Fibroblast of skin of left biceps (primary cell): Measurements from ENCODE around the gene NANOGP8.
"Not testable (repeated sequence)": the region's sequence is repeated elsewhere in the genome, so short reads cannot be mapped to it uniquely, and the experiment has no call there.

Experiments
- DNase-seq, 2 experiments: peaks; one replicate each; pipeline ENCODE4 v3.0.0-alpha.2; 2013; ENCODE audit warnings: low read depth in 2 of 2

NANOGP8 gene, protein sequence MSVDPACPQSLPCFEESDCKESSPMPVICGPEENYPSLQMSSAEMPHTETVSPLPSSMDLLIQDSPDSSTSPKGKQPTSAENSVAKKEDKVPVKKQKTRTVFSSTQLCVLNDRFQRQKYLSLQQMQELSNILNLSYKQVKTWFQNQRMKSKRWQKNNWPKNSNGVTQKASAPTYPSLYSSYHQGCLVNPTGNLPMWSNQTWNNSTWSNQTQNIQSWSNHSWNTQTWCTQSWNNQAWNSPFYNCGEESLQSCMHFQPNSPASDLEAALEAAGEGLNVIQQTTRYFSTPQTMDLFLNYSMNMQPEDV

DNA sequence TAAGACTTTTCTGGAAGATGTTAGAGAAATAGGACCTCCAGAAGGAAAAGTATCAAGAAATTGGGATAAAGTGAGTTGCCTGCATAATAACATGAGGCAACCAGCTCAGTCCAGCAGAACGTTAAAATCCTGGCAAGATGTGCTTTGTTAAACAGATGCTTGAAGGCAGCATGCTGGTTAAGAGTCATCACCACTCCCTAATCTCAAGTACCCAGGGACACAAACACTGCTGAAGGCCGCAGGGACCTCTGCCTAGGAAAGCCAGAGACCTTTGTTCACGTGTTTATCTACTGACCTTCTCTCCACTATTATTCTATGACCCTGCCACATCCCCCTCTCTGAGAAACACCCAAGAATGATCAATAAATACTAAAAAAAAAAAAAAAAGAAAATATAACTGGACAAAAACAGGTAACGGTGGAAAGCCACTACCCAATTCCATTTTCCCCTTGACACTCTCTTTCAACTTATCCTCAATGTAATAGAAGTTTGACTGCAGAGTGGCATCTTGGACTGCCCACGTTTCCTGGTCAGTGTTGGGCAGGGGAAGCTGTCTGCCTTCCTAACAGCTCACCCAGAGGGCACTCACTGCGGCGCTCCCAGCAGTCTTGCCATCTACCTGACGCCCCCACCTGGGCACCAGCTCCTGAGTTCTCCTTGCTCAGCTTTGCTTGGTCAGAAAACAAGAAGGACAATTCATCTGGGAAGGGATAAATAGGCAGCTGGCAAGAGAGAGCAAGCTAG lies at the start of gene NANOGP8:
NANOGP8 (minus strand) TSS at position 120 of the 744 bp plus-strand sequence. CDS start 185 bp downstream, outside the sequence.
- not testable (repeated sequence) for DNase-seq

DNA sequence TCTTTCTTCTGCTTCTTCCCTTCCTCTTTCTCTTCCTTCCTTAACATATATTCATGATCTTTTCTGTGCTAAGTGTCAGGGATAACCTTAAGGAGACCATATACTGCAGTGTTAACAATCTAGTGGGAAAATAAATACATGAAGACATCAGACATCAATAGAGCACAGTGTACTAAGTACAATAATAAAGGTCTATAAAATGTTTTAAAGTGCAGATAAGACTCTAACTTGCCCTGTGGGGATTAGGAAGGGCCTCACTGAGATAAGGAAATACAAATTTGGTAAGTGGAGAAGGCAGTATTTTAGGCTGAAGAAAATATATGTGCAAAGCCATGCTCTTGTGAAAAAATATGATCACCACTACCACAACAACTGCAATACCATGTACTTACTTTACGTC lies 49.2 kb upstream of the NANOGP8 start:
- no peak for DNase-seq

DNA sequence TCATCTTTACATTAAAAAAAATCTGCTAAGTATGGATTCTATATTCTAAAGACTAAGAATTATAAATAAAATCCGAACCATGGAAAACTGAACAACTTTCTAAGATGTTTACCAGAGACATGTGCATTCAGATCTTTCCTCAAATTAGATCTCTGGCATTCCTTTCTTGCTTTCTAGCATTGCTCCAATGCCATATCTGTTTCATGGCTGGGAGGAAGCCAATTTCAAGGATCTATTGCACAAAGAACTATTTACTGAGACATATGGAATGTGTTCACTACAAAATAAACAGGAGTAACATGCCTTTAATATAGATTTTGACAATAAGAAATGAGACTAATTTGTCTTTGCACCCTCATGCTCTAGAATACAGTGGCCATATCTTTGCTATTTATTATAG lies 45.1 kb upstream of the NANOGP8 start:
- DNase-seq: peak; percentile 39 to 40

- DNase-seq: no peak
Measured at GRCh38 chr15:35129361-35129760, 44.3 kb upstream of the NANOGP8 start.

- no peak for DNase-seq
Measured at GRCh38 chr15:35127717-35128116, 42.6 kb upstream of the NANOGP8 start.

DNA sequence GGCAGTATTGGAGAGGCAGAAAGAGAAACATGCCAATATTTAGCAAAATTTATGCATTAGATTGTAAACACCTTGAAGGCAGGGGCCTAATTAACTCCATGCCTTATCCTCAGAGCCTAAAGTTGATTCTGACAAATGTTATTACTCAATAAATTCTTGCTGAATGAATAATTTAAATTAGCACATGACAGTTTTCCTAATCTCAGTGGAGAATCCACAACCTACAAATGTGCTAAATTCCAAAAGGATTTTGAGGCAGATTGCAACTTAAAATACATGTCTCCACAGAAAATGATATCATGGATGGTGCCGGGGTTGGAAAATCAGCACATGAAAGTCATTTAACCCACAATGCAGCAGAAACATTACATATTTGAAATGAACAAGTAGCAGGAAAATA lies 41.1 kb upstream of the NANOGP8 start:
- DNase-seq: no peak

GRCh38 chr15:35123743-35124142 lies 38.6 kb upstream of the NANOGP8 start:
- no peak for DNase-seq

- no peak for DNase-seq
Measured at GRCh38 chr15:35121611-35122359, 36.7 kb upstream of the NANOGP8 start.

- DNase-seq: no peak
Measured at GRCh38 chr15:35120173-35120572, 35.1 kb upstream of the NANOGP8 start.

- no peak for DNase-seq
Measured at GRCh38 chr15:35118960-35119359, 33.9 kb upstream of the NANOGP8 start.

- DNase-seq: peak; percentile 48 to 56
Measured at GRCh38 chr15:35117543-35118265, 32.6 kb upstream of the NANOGP8 start.

- DNase-seq: no peak
Measured at GRCh38 chr15:35115155-35115725, 30.1 kb upstream of the NANOGP8 start.

- no peak for DNase-seq
Measured at GRCh38 chr15:35112346-35112745, 27.3 kb upstream of the NANOGP8 start.

DNA sequence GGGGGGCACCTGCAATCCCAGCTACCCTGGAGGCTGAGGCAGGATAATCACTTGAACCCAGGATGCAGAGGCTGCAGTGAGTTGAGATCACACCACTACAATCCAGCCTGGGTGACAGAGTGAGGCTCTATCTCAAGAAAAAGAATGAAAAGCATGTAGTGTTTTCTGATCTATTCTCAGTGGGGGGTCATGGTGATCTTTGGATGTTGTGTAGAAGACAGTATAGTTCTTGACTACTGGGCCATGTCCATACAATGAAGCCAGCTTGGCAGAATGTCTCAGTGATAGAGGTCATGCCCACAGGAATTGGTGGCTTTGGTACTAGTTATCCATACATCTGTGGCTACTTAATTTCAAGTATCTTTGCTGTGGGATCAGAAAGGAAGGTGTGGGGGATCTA lies 26.8 kb upstream of the NANOGP8 start:
- no peak for DNase-seq

DNA sequence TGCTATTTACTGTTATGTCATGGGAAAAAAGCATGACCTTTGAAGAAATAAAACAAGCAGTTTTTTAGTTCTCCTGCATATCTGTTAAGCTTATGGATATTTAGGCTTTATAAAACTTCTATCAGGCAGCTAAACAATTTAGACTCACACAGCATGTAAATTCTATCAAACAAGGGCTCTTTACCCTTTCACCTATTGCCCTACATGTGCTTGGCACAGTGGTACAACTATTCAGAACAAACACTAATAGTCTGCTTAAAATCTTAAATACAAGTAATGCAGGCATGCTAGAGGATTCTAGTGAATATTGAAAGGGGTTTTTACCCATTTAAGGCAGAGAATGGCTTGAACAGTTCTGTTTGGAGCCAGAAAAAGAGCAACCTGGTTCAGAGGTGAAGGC lies 23.4 kb upstream of the NANOGP8 start:
- DNase-seq: no peak

GRCh38 chr15:35107561-35107960 lies 22.5 kb upstream of the NANOGP8 start:
- DNase-seq: no peak

- no peak for DNase-seq
Measured at GRCh38 chr15:35107122-35107521, 22.0 kb upstream of the NANOGP8 start.

DNA sequence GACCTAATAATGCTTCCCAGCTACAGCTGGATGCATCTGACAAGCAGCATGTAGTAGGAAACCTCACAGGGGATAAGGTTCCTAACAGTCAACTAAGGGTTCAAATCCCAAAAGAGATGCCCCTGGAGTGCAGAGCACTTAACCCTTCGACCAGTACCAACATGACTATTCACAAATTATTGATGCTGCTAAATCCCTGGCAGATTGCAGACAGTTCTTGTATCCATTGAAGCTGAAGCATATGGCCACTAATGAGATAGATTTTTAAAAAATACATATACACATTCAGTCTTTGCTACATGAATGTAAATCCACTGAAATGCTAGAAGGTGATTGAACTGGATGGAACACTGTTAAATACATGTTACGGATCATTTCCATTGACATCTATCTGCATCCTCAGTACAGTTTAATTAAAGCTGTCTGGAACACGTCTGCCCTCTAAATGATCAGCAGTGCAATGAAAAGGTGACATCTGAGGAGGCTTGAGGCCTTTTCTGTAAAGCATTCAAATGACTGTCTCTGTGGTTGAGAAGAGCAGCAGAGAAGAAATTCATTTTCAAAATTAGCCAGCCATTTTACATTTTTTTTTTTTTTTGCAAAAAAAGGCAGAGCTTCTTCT lies 19.5 kb upstream of the NANOGP8 start:
- no peak for DNase-seq

GRCh38 chr15:35102186-35102585 lies 17.1 kb upstream of the NANOGP8 start:
- no peak for DNase-seq

DNA sequence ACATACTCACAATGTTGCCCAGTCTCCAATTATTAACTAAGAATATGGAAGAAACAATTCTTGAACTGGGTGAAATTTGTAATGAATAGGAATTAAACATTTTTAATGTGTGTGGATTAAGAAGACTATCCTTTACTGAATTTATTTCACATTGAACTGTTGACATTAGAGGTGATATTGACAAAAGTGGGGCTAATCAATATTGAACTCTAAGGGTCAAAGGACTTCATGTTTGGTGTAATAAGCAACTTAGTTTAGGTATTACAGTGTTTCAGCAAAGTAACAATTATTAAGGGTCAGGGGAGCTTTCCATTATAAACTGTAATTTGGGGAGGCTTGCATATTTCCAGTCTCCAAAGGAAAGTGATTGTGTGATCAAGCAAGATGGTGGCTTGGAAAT lies 16.2 kb upstream of the NANOGP8 start:
- DNase-seq: no peak

- no peak for DNase-seq
Measured at GRCh38 chr15:35098737-35099136, 13.6 kb upstream of the NANOGP8 start.
